PC-9 (cell line): Measurements from ENCODE around the gene OR10J5. TPM values are rescaled to one million over a fixed set of nuclear protein-coding genes. Genes with fewer than 3 reads are reported as not detected.
"Not testable (repeated sequence)": the region's sequence is repeated elsewhere in the genome, so short reads cannot be mapped to it uniquely, and the experiment has no call there.

ENCODE experiments used
- BruUV-seq: library from RNA; stranded (reverse); fragments of 400-500 nt; replicated peaks from 2 replicates; lab custom pipeline; 2021; lab: Mats Ljungman, UMichigan
- CTCF ChIA-PET: fragments of 300-600 bp; sonication (Branson Sonifier 250); formaldehyde crosslinking; loops from one replicate; lab custom pipeline; 2022; ENCODE audit warnings: antibody characterized with exemption; lab: Charles Lee
- POLR2A ChIA-PET: fragments of 300-600 bp; sonication (Branson Sonifier 250); formaldehyde crosslinking; loops from one replicate; lab custom pipeline; 2022; ENCODE audit warnings: antibody characterized with exemption; ENCODE audit not compliant: unreplicated experiment; lab: Charles Lee
- DNase-seq, 2 experiments: peaks; one replicate each; pipeline versions ENCODE4 v3.0.0 to v3.0.0-alpha.2; 2015 to 2022; ENCODE audit warnings: mixed read lengths in 1 of 2
- H2AFZ ChIP-seq: fragments of 200-600 bp; sonication (generic); 2 replicates; pipeline ENCODE4 v1.8.1; 2017; ENCODE audit warnings: antibody characterized with exemption
- H3F3A ChIP-seq: fragments of 200-600 bp; sonication (generic); 2 replicates; pipeline ENCODE4 v1.8.1; 2017; ENCODE audit warnings: antibody characterized with exemption, mild to moderate bottlenecking, low read depth; ENCODE audit not compliant: insufficient read depth
- H3K27ac ChIP-seq: fragments of 200-600 bp; sonication (generic); 2 replicates; pipeline ENCODE4 v1.6.1; 2016; ENCODE audit warnings: mixed run types
- H3K27me3 ChIP-seq: fragments of 200-600 bp; sonication (generic); 2 replicates; pipeline ENCODE4 v1.6.1; 2016; ENCODE audit warnings: low read depth, mixed run types; ENCODE audit not compliant: insufficient read depth
- H3K36me3 ChIP-seq: fragments of 200-600 bp; sonication (generic); 2 replicates; pipeline ENCODE4 v1.6.1; 2016; ENCODE audit warnings: low read depth, mixed run types
- H3K4me1 ChIP-seq: fragments of 200-600 bp; sonication (generic); replicated peaks from 2 replicates; pipeline ENCODE4 v1.6.1; 2016; ENCODE audit warnings: mixed run types; ENCODE audit not compliant: insufficient read depth
- H3K4me2 ChIP-seq: fragments of 200-600 bp; sonication (generic); 2 replicates; pipeline ENCODE4 v1.6.1; 2017; ENCODE audit warnings: mixed run types
- H3K4me3 ChIP-seq: fragments of 200-600 bp; sonication (generic); 2 replicates; pipeline ENCODE4 v1.6.1; 2016; ENCODE audit warnings: mixed run types
- H3K79me2 ChIP-seq: fragments of 200-600 bp; sonication (generic); 2 replicates; pipeline ENCODE4 v1.6.1; 2017; ENCODE audit warnings: low read depth, mixed run types
- H3K9me2 ChIP-seq: fragments of 200-600 bp; sonication (generic); 2 replicates; pipeline ENCODE4 v1.8.1; 2017; ENCODE audit warnings: mild to moderate bottlenecking; ENCODE audit not compliant: insufficient read depth
- H3K9me3 ChIP-seq: fragments of 200-600 bp; sonication (generic); 2 replicates; pipeline ENCODE4 v1.8.1; 2016; ENCODE audit warnings: low read depth; ENCODE audit not compliant: insufficient read depth
- H4K20me1 ChIP-seq: fragments of 200-600 bp; sonication (generic); 2 replicates; pipeline ENCODE4 v1.8.1; 2017; ENCODE audit not compliant: insufficient read depth
- CTCF ChIP-seq: fragments of 200-600 bp; sonication (generic); conservative IDR thresholded peaks from 2 replicates; pipeline ENCODE4 v1.6.1; 2017; ENCODE audit warnings: mixed run types, antibody characterized with exemption, mild to moderate bottlenecking, moderate library complexity
- EZH2 ChIP-seq: fragments of 200-600 bp; sonication (generic); IDR thresholded peaks from 2 replicates; pipeline ENCODE4 v1.8.0; 2017; ENCODE audit warnings: antibody characterized with exemption, low read depth
- intact Hi-C: fragments of 100-400 bp; cut with micrococcal nuclease; formaldehyde crosslinking; loops from one replicate; pipeline ENCODE4 v1.10.0; 2022; ENCODE audit not compliant: unreplicated experiment
- total RNA-seq: library from RNA; stranded (reverse); gene quantifications from 2 replicates; pipeline ENCODE4 v1.2.3, GENCODE V29; 2021

OR10J5 gene
- total RNA-seq, 1 experiment from 2014 or later: not detected

- Histone ChIP-seq H2AFZ (no peak overlapping the region), H3K4me1 (no peaks in the 10 kb centered on the region), H3K27ac (no peak overlapping the region), H3K36me3 (no peaks in the 10 kb centered on the region), H3K9me2 (no peaks in the 10 kb centered on the region), H3K9me3 (no peaks in the 10 kb centered on the region), H3K79me2 (no peaks in the 10 kb centered on the region), H3K4me3 (no peak overlapping the region), H3F3A (no peaks in the 10 kb centered on the region), H3K27me3 (no peaks in the 10 kb centered on the region), H3K4me2 (no peak overlapping the region), H4K20me1 (no peaks in the 10 kb centered on the region)
- ChIA-PET CTCF (no interaction called here), POLR2A (no interaction called here)
- DNase-seq: no peak
- no TSS peak for BruUV-seq
- TF ChIP-seq CTCF (no peak), EZH2 (no peak)
- intact Hi-C loops: no loop called here
Measured at GRCh38 chr1:159548126-159548525, 12.3 kb upstream of the OR10J5 start.

GRCh38 chr1:159532922-159533321, 2.9 kb downstream of the OR10J5 start:
- DNase-seq: no peak
- POLR2A ChIA-PET: no interaction called here
- H3K9me3 ChIP-seq: no peaks in the 10 kb centered on the region; the same call in 1 of the 2 replicates
- H3K27me3 ChIP-seq: no peaks in the 10 kb centered on the region
- CTCF ChIA-PET: no interaction called here
- no peak overlapping the region for H3K27ac ChIP-seq
- H2AFZ ChIP-seq: no peak overlapping the region
- TF ChIP-seq CTCF (no peak), EZH2 (no peak)
- no TSS peak for BruUV-seq
- no peaks in the 10 kb centered on the region for H3F3A ChIP-seq
- H3K4me3 ChIP-seq: no peak overlapping the region
- H3K4me1 ChIP-seq: no peaks in the 10 kb centered on the region
- intact Hi-C loops: no loop called here
- no peaks in the 10 kb centered on the region for H3K79me2 ChIP-seq
- no peaks in the 10 kb centered on the region; the same call in 1 of the 2 replicates for H4K20me1 ChIP-seq
- no peaks in the 10 kb centered on the region for H3K9me2 ChIP-seq
- H3K4me2 ChIP-seq: no peak overlapping the region
- no peaks in the 10 kb centered on the region for H3K36me3 ChIP-seq

DNA sequence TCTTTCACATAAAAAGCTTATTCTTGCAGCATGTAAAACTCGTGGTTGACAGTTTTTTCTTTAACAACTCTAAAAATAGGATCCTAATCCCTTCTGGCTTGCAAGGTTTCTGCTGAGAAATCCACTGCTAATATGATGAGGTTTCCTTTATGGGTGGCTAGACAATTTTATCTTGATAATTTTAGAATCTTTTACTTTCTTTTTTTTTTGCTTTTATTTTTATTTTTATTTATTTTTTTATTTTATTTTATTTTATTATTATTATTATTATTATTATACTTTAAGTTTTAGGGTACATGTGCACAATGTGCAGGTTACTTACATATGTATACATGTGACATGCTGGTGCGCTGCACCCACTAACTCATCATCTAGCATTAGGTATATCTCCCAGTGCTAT, 11.0 kb downstream of the OR10J5 start:
- BruUV-seq, DNase-seq, H3K9me3 ChIP-seq, CTCF ChIA-PET, H3K9me2 ChIP-seq, H3K27me3 ChIP-seq, H3K4me1 ChIP-seq, H3K27ac ChIP-seq, H3K36me3 ChIP-seq, H3K79me2 ChIP-seq, H3F3A ChIP-seq, H3K4me2 ChIP-seq, H2AFZ ChIP-seq, H4K20me1 ChIP-seq, H3K4me3 ChIP-seq, POLR2A ChIA-PET, intact Hi-C loops: not testable (repeated sequence)

DNA sequence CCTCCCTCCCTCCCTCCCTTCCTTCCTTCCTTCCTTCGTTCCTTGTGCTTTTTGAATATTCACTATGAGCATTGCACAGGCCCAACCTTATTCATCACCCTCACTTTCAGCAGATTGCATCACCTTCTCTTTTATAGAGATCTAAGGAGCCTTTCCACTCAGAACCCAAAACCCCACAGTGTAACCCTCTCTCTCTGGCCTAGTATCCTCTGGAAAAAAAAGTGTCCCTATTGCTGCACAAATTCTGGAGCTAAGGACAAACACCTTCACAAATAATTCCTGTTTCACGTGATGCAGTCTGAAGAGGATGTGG, 25.6 kb downstream of the OR10J5 start:
- H3K4me2 ChIP-seq: no peak overlapping the region
- no peaks in the 10 kb centered on the region for H3F3A ChIP-seq
- H3K4me3 ChIP-seq: no peak overlapping the region
- H4K20me1 ChIP-seq: no peaks in the 10 kb centered on the region
- H3K9me3 ChIP-seq: 0 out of 2 replicates have a peak, but pooled peaks cover 5% of the 10 kb centered on the region
- no peaks in the 10 kb centered on the region for H3K27me3 ChIP-seq
- no TSS peak for BruUV-seq
- no peaks in the 10 kb centered on the region for H3K79me2 ChIP-seq
- POLR2A ChIA-PET: no interaction called here
- no peak overlapping the region for H2AFZ ChIP-seq
- intact Hi-C loops: no loop called here
- TF ChIP-seq CTCF (no peak), EZH2 (no peak)
- no peaks in the 10 kb centered on the region for H3K9me2 ChIP-seq
- no peak overlapping the region for H3K27ac ChIP-seq
- CTCF ChIA-PET: no interaction called here
- DNase-seq: no peak
- H3K36me3 ChIP-seq: no peaks in the 10 kb centered on the region
- no peaks in the 10 kb centered on the region for H3K4me1 ChIP-seq
